D721Med (cell line): ENCODE results near the gene HBS1L.

Source experiments
- DNase-seq: peaks from one replicate; pipeline ENCODE4 v3.0.0; 2011; ENCODE audit warnings: low spot score; ENCODE audit not compliant: insufficient read length
- FAIRE-seq: peaks from 2 replicates; lab custom pipeline; 2011; peaks lifted over from hg19 to GRCh38; lab: Jason Lieb, UNC
- TF ChIP-seq, protein P1 (sequence below): IDR thresholded peaks from 2 replicates; pipeline ENCODE4 v1.5.1; 2012; ENCODE audit warnings: mild to moderate bottlenecking, control low read depth; ENCODE audit not compliant: insufficient read depth; ENCODE audit errors: missing control alignments

HBS1L gene

DNA sequence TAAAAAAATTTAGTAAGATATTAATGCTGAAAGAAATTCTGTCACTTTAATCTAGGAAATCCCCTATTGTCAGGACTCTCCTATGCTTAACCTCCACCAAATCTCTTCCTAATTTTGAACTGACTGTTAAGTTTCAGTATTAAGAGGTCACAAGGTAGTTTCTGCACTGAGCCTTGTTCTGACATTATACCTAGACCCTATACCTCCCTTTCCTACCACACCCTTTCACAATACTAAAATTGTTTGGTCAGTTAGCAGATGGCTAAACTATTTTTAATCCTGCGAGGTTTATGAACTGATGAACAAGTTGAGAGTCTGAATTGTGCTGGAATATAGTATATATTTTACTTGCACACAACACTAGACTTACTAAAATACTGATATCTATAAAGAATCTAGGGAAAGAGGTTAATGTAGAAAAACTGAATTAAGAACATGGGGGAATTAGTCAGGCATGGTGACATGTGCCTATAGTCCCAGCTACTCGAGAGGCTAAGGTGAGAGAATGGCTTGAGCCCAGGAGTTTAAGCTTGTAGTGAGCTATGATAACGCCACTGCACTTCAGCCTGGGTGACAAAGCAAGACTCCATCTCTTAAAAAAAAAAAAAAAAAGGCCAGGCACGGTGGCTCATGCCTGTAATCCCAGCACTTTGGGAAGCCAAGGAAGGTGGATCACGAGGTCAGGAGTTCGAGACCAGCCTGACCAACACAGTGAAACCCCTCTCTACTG, 51.5 kb downstream of the HBS1L start:
- FAIRE-seq: no peak
- TF ChIP-seq, protein P1, sequence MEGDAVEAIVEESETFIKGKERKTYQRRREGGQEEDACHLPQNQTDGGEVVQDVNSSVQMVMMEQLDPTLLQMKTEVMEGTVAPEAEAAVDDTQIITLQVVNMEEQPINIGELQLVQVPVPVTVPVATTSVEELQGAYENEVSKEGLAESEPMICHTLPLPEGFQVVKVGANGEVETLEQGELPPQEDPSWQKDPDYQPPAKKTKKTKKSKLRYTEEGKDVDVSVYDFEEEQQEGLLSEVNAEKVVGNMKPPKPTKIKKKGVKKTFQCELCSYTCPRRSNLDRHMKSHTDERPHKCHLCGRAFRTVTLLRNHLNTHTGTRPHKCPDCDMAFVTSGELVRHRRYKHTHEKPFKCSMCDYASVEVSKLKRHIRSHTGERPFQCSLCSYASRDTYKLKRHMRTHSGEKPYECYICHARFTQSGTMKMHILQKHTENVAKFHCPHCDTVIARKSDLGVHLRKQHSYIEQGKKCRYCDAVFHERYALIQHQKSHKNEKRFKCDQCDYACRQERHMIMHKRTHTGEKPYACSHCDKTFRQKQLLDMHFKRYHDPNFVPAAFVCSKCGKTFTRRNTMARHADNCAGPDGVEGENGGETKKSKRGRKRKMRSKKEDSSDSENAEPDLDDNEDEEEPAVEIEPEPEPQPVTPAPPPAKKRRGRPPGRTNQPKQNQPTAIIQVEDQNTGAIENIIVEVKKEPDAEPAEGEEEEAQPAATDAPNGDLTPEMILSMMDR: no peak
- no peak for DNase-seq

- DNase-seq (no peak), FAIRE-seq (no peak)
- TF ChIP-seq, protein P1: peak; percentile 61
These were observed 52.3 kb downstream of the HBS1L start for GRCh38 chr6:135002229-135002844.

DNA sequence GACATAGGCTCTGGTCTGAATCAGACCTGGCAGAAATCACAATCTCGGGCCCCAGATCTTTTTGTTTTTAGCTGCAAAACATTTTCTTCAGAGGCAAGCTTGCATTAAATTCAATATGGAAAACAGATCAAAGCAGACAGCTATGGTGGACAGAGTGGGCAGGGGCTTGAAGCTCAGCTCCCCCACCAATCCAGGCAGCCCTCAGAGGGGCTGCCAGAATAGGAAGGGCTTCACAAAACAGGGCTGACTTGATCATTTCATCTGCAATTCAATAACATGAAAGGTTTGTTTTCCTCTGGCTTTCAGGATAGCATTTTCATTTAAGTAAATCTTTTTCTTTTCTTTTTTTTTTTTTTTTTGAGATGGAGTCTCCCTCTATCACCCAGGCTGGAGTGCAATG, 55.5 kb downstream of the HBS1L start:
- FAIRE-seq (no peak), DNase-seq (no peak)
- TF ChIP-seq, protein P1: no peak

- DNase-seq (no peak), FAIRE-seq (peak; percentile 94)
- TF ChIP-seq, protein P1: no peak
These were observed 57.3 kb downstream of the HBS1L start for GRCh38 chr6:134997133-134997995.

DNA sequence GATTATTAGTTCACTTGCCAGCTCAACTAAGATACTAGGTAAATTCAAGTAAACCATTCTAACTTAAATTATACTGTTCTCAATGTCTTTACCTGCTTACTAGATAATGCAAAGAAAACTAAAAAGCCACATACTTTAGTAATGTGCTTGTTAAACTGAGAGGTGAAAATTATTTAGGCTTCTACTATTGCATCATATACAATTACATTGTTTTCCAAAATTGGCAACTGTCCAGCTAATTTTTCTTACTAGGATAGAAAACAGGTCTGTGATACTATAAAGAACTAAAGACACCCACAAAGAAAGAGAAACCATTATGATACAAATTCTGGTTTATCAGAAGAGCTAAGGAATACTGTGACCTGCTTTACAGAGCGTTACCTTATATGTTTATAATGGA, 59.1 kb downstream of the HBS1L start:
- DNase-seq: no peak
- TF ChIP-seq, protein P1: no peak

GRCh38 chr6:134994431-134994830, 60.2 kb downstream of the HBS1L start:
- TF ChIP-seq, protein P1: no peak
- DNase-seq (no peak), FAIRE-seq (peak; percentile 29)

More for the DNA sequence above, 59.1 kb downstream of the HBS1L start:
- FAIRE-seq: no peak
